Activated naive CD8-positive, alpha-beta T cell treated with anti-CD3 and anti-CD28 coated beads, Interleukin-2, amount 50 U/mL, for 24 hours (primary cell): ENCODE results near the gene CMTR2.

ENCODE experiments used
- ATAC-seq: fragments of 150-1000 bp; cut with Tn5 transposase; one replicate; pipeline ENCODE4 v1.10.0; 2021
- DNase-seq: peaks from one replicate; pipeline ENCODE4 v3.0.0; 2021
- H3K27ac Mint-ChIP-seq: one replicate; pipeline ENCODE4 v1.8.0; 2021; ENCODE audit warnings: mild to moderate bottlenecking, mixed read lengths
- H3K27me3 Mint-ChIP-seq: one replicate; pipeline ENCODE4 v1.8.0; 2021; ENCODE audit warnings: mixed read lengths
- H3K36me3 Mint-ChIP-seq: one replicate; pipeline ENCODE4 v1.8.0; 2021; ENCODE audit warnings: low read depth, mixed read lengths
- H3K4me1 Mint-ChIP-seq: one replicate; pipeline ENCODE4 v1.8.0; 2021; ENCODE audit warnings: mixed read lengths
- H3K4me3 Mint-ChIP-seq: one replicate; pipeline ENCODE4 v1.8.0; 2021; ENCODE audit warnings: mild to moderate bottlenecking, moderate library complexity, mixed read lengths
- H3K9me3 Mint-ChIP-seq: one replicate; pipeline ENCODE4 v1.8.0; 2021; ENCODE audit warnings: mixed read lengths

The CMTR2 gene

GRCh38 chr16:71257768-71258167 is 31.4 kb downstream of the CMTR2 start:
- H3K4me1 Mint-ChIP-seq: peaks cover 5% of the 10 kb centered on the region
- no peaks in the 10 kb centered on the region for H3K9me3 Mint-ChIP-seq
- H3K4me3 Mint-ChIP-seq: no peak overlapping the region
- no peak overlapping the region for H3K27ac Mint-ChIP-seq
- H3K27me3 Mint-ChIP-seq: peaks cover 23% of the 10 kb centered on the region
- DNase-seq (no peak), ATAC-seq (no peak)
- no peaks in the 10 kb centered on the region for H3K36me3 Mint-ChIP-seq

- no peak for DNase-seq
- peaks cover 8% of the 10 kb centered on the region for H3K27me3 Mint-ChIP-seq
- peaks cover 5% of the 10 kb centered on the region for H3K4me1 Mint-ChIP-seq
- no peak overlapping the region for H3K4me3 Mint-ChIP-seq
- ATAC-seq: peak; percentile 36
- H3K27ac Mint-ChIP-seq: no peak overlapping the region
- no peaks in the 10 kb centered on the region for H3K36me3 Mint-ChIP-seq
- H3K9me3 Mint-ChIP-seq: no peaks in the 10 kb centered on the region
Observed at GRCh38 chr16:71255721-71256120, 33.5 kb downstream of the CMTR2 start.

- H3K4me1 Mint-ChIP-seq: peaks cover 5% of the 10 kb centered on the region
- no peak for DNase-seq
- H3K36me3 Mint-ChIP-seq: no peaks in the 10 kb centered on the region
- peaks cover 8% of the 10 kb centered on the region for H3K27me3 Mint-ChIP-seq
- H3K27ac Mint-ChIP-seq: no peak overlapping the region
- no peaks in the 10 kb centered on the region for H3K9me3 Mint-ChIP-seq
- ATAC-seq: no peak
- no peak overlapping the region for H3K4me3 Mint-ChIP-seq
Observed at GRCh38 chr16:71254832-71255525, 34.2 kb downstream of the CMTR2 start.

- no peak for ATAC-seq
- Mint-ChIP-seq H3K36me3 (no peaks in the 10 kb centered on the region), H3K27ac (no peak overlapping the region), H3K4me1 (peaks cover 5% of the 10 kb centered on the region), H3K4me3 (no peak overlapping the region), H3K9me3 (no peaks in the 10 kb centered on the region), H3K27me3 (peaks cover 6% of the 10 kb centered on the region)
- no peak for DNase-seq
Observed at GRCh38 chr16:71250461-71251235, 38.6 kb downstream of the CMTR2 start.

- no peaks in the 10 kb centered on the region for H3K36me3 Mint-ChIP-seq
- peaks cover 7% of the 10 kb centered on the region for H3K27me3 Mint-ChIP-seq
- no peak overlapping the region for H3K27ac Mint-ChIP-seq
- no peaks in the 10 kb centered on the region for H3K9me3 Mint-ChIP-seq
- no peaks in the 10 kb centered on the region for H3K4me1 Mint-ChIP-seq
- ATAC-seq (no peak), DNase-seq (no peak)
- H3K4me3 Mint-ChIP-seq: no peak overlapping the region
Observed at GRCh38 chr16:71249399-71249798, 39.8 kb downstream of the CMTR2 start.

GRCh38 chr16:71247478-71247877 is 41.7 kb downstream of the CMTR2 start:
- ATAC-seq: no peak
- Mint-ChIP-seq H3K36me3 (no peaks in the 10 kb centered on the region), H3K27me3 (peaks cover 7% of the 10 kb centered on the region), H3K4me3 (no peak overlapping the region), H3K4me1 (no peaks in the 10 kb centered on the region), H3K9me3 (no peaks in the 10 kb centered on the region), H3K27ac (no peak overlapping the region)
- no peak for DNase-seq

GRCh38 chr16:71246309-71246708 is 42.9 kb downstream of the CMTR2 start:
- H3K27me3 Mint-ChIP-seq: peaks cover 7% of the 10 kb centered on the region
- no peak overlapping the region for H3K4me3 Mint-ChIP-seq
- no peaks in the 10 kb centered on the region for H3K9me3 Mint-ChIP-seq
- H3K36me3 Mint-ChIP-seq: no peaks in the 10 kb centered on the region
- H3K4me1 Mint-ChIP-seq: no peaks in the 10 kb centered on the region
- ATAC-seq (no peak), DNase-seq (no peak)
- H3K27ac Mint-ChIP-seq: no peak overlapping the region

GRCh38 chr16:71244521-71244920 is 44.7 kb downstream of the CMTR2 start:
- Mint-ChIP-seq H3K27me3 (peaks cover 7% of the 10 kb centered on the region), H3K4me1 (no peaks in the 10 kb centered on the region), H3K4me3 (no peak overlapping the region), H3K9me3 (no peaks in the 10 kb centered on the region), H3K27ac (no peak overlapping the region), H3K36me3 (no peaks in the 10 kb centered on the region)
- no peak for DNase-seq
- ATAC-seq: no peak

- H3K36me3 Mint-ChIP-seq: no peaks in the 10 kb centered on the region
- no peaks in the 10 kb centered on the region for H3K9me3 Mint-ChIP-seq
- no peak overlapping the region for H3K27ac Mint-ChIP-seq
- DNase-seq: no peak
- ATAC-seq: no peak
- H3K27me3 Mint-ChIP-seq: peaks cover 7% of the 10 kb centered on the region
- no peaks in the 10 kb centered on the region for H3K4me1 Mint-ChIP-seq
- no peak overlapping the region for H3K4me3 Mint-ChIP-seq
Observed at GRCh38 chr16:71242601-71243000, 46.6 kb downstream of the CMTR2 start.

- no peak overlapping the region for H3K4me3 Mint-ChIP-seq
- no peaks in the 10 kb centered on the region for H3K4me1 Mint-ChIP-seq
- H3K27me3 Mint-ChIP-seq: peaks cover 7% of the 10 kb centered on the region
- H3K9me3 Mint-ChIP-seq: no peaks in the 10 kb centered on the region
- no peak overlapping the region for H3K27ac Mint-ChIP-seq
- H3K36me3 Mint-ChIP-seq: no peaks in the 10 kb centered on the region
- DNase-seq (no peak), ATAC-seq (no peak)
Observed at GRCh38 chr16:71242036-71242435, 47.2 kb downstream of the CMTR2 start.
